ENCODE results near the gene PLBD2. TPM values are rescaled to one million over a fixed set of nuclear protein-coding genes. Genes with fewer than 3 reads are reported as not detected.

PLBD2 gene
- total RNA-seq, 1 experiment from 2014 or later: 31.4 TPM

DNA sequence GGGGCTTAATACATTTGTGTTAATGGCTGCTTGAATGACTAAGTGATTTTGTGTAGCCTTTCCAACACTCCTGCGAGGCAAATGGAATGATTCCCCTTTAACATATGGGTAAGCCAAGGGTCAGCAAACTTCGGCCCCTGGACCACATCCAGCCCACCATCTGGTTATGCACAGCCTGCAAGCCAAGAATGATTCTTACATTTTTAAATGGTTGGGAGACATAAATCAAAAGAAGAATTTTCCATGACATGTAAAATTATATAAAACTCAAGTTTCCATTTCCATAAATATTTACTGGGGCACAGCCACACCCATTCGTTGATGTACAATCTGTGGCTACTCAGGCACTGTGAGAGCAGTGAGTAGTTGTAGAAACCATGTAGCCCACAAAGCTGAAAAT lies 32.5 kb upstream of the PLBD2 start:
- Histone ChIP-seq H4K5ac (ENCODE audit: insufficient read length, low read depth, low read length) (no peak overlapping the region), H3K4ac (ENCODE audit: low read depth, low read length) (no peak overlapping the region), H3K4me2 (ENCODE audit: insufficient read depth, insufficient read length, low read length) (no peak overlapping the region), H3T11ph (ENCODE audit: low read length) (no peak overlapping the region), H3K79me2 (ENCODE audit: insufficient read depth, low read length) (no peaks in the 10 kb centered on the region), H4K8ac (replicated peaks; ENCODE audit: insufficient read length, low read depth, low read length) (no peak overlapping the region), H2AFZ (ENCODE audit: low read length) (no peak overlapping the region), H4K91ac (ENCODE audit: insufficient read length, low read depth, low read length) (no peak overlapping the region), H2BK5ac (ENCODE audit: insufficient read length, low read length) (no peak overlapping the region), H3K9ac (ENCODE audit: extremely low read depth, insufficient read length, low read length) (no peak overlapping the region), H2AK5ac (ENCODE audit: insufficient read length, low read length) (no peak overlapping the region), H3K23me2 (ENCODE audit: insufficient read length, low read depth, low read length, poor library complexity, severe bottlenecking) (no peaks in the 10 kb centered on the region), H3K56ac (ENCODE audit: insufficient read length, low read depth, low read length) (no peak overlapping the region), H3K14ac (ENCODE audit: insufficient read depth, low read length) (no peak overlapping the region), H3K27me3 (ENCODE audit: insufficient read depth, low read length) (no peaks in the 10 kb centered on the region), H3K79me1 (ENCODE audit: insufficient read depth, low read depth, low read length, poor library complexity, severe bottlenecking) (no peaks in the 10 kb centered on the region), H3K27ac (ENCODE audit: insufficient read length, low read depth, low read length) (no peak overlapping the region), H3K18ac (ENCODE audit: insufficient read length, low read depth, low read length) (no peak overlapping the region), H2BK20ac (ENCODE audit: low read depth, low read length, poor library complexity, severe bottlenecking) (no peak overlapping the region), H2BK120ac (ENCODE audit: low read depth, low read length, poor library complexity, severe bottlenecking) (no peak overlapping the region), H3K23ac (ENCODE audit: insufficient read length, low read depth, low read length) (no peak overlapping the region), H3K4me1 (ENCODE audit: insufficient read depth, low read length) (no peaks in the 10 kb centered on the region), H2BK12ac (ENCODE audit: insufficient read length, low read depth, low read length) (no peak overlapping the region), H3K9me3 (ENCODE audit: control insufficient read depth, low read depth, low read length) (no peaks in the 10 kb centered on the region), H4K20me1 (ENCODE audit: control insufficient read depth, insufficient read depth, insufficient read length) (no peaks in the 10 kb centered on the region), H2BK15ac (ENCODE audit: low read depth, low read length) (no peak overlapping the region)
- H3K27ac Mint-ChIP-seq: no peak overlapping the region
- H3K4me3 Mint-ChIP-seq: no peak overlapping the region
- H3K4me1 Mint-ChIP-seq: peaks cover 5 to 7% of the 10 kb centered on the region in 2 experiments; a peak in 3 of 4 replicates
- H3K9me3 Mint-ChIP-seq: no peaks in the 10 kb centered on the region; a peak in 1 of 5 replicates
- TF ChIP-seq, protein P1, sequence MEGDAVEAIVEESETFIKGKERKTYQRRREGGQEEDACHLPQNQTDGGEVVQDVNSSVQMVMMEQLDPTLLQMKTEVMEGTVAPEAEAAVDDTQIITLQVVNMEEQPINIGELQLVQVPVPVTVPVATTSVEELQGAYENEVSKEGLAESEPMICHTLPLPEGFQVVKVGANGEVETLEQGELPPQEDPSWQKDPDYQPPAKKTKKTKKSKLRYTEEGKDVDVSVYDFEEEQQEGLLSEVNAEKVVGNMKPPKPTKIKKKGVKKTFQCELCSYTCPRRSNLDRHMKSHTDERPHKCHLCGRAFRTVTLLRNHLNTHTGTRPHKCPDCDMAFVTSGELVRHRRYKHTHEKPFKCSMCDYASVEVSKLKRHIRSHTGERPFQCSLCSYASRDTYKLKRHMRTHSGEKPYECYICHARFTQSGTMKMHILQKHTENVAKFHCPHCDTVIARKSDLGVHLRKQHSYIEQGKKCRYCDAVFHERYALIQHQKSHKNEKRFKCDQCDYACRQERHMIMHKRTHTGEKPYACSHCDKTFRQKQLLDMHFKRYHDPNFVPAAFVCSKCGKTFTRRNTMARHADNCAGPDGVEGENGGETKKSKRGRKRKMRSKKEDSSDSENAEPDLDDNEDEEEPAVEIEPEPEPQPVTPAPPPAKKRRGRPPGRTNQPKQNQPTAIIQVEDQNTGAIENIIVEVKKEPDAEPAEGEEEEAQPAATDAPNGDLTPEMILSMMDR (conservative IDR thresholded peaks at IDR 0.05): no peak
- no CpG with 5 or more reads among the region's 3 CpGs for WGBS (ENCODE audit: extremely low coverage, insufficient read length, low lambda C conversion rate)
- no peaks in the 10 kb centered on the region for H3K27me3 Mint-ChIP-seq (ENCODE audit: low read depth)
- H3K36me3 Mint-ChIP-seq (ENCODE audit: insufficient read depth in 1 of 3, low read depth in 3 of 3): peaks cover 7 to 35% (median 15%) of the 10 kb centered on the region in 3 experiments; a peak in 6 of 7 replicates
- DNase-seq: no peak
